Uterus (tissue), 4 donors: Measurements from ENCODE around the gene MCM5. TPM values are rescaled to one million over a fixed set of nuclear protein-coding genes. Genes with fewer than 3 reads are reported as not detected.
A peak's percentile ranks its signal among the peaks of the same experiment; 100 is the strongest.

Experiments used
- DNase-seq, 2 donors: peaks; one replicate each; pipeline ENCODE4 v3.0.0-alpha.2; 2019 to 2020
- H3K27ac ChIP-seq, 2 donors: fragments of 200-600 bp; sonication (generic); 1 replicate in 1 of 2; 2 replicates in 1 of 2; pipeline ENCODE4 v1.5.1; 2016 to 2018
- H3K27me3 ChIP-seq, 2 donors: fragments of 200-600 bp; sonication (generic); one replicate each; pipeline ENCODE4 v1.5.1; 2018 to 2019; ENCODE audit warnings: control low read depth in 1 of 2
- H3K36me3 ChIP-seq, 2 donors: fragments of 200-600 bp; sonication (generic); one replicate each; pipeline ENCODE4 v1.5.1; 2019; ENCODE audit warnings: control low read depth in 1 of 2
- H3K4me1 ChIP-seq, 2 donors: fragments of 200-600 bp; sonication (generic); one replicate each; pipeline ENCODE4 v1.5.1; 2018 to 2019; ENCODE audit warnings: control low read depth in 1 of 2
- H3K4me3 ChIP-seq, 2 donors: fragments of 200-600 bp; sonication (generic); 1 replicate in 1 of 2; 2 replicates in 1 of 2; pipeline ENCODE4 v1.5.1; 2018 to 2019; ENCODE audit warnings: mild to moderate bottlenecking in 1 of 2
- H3K9me3 ChIP-seq, 2 donors: fragments of 200-600 bp; sonication (generic); one replicate each; pipeline ENCODE4 v1.5.1; 2019; ENCODE audit warnings: control low read depth in 1 of 2
- POLR2A ChIP-seq, 2 donors: fragments of 450-650 bp; IDR thresholded peaks; one replicate each; pipeline ENCODE4 v1.6.1; 2016; ENCODE audit warnings: antibody characterized with exemption in 2 of 2, mild to moderate bottlenecking in 1 of 2, moderate library complexity in 1 of 2
- intact Hi-C: fragments of 100-400 bp; cut with DNase I; formaldehyde crosslinking; loops from one replicate; pipeline ENCODE4 v1.15.1; 2023; ENCODE audit warnings: low total_unique reads
- total RNA-seq, 4 donors: library from RNA; depleted of rRNA in 3 of 4; stranded (reverse); fragments of >200 nt in 3 of 4; gene quantifications; one replicate each; pipeline versions ENCODE4 v1.1.0 to v1.2.4, GENCODE V29; 2014 to 2023
- TF ChIP-seq, protein P1 (sequence below), 4 experiments: fragments of 200-600 bp in 2 of 4; fragments of 450-650 bp in 2 of 4; sonication (generic) in 2 of 4; IDR thresholded peaks; one replicate each; pipeline ENCODE4 v1.5.1; 2016 to 2019; ENCODE audit warnings: antibody characterized with exemption in 4 of 4, mild to moderate bottlenecking in 2 of 4, moderate library complexity in 1 of 4
- donor health status: DM: yes; HTN: yes; CAD: no.

The MCM5 gene
- total RNA-seq, 4 donors from 2014 or later = 15.9 to 60.6 (median 40.3) TPM

DNA sequence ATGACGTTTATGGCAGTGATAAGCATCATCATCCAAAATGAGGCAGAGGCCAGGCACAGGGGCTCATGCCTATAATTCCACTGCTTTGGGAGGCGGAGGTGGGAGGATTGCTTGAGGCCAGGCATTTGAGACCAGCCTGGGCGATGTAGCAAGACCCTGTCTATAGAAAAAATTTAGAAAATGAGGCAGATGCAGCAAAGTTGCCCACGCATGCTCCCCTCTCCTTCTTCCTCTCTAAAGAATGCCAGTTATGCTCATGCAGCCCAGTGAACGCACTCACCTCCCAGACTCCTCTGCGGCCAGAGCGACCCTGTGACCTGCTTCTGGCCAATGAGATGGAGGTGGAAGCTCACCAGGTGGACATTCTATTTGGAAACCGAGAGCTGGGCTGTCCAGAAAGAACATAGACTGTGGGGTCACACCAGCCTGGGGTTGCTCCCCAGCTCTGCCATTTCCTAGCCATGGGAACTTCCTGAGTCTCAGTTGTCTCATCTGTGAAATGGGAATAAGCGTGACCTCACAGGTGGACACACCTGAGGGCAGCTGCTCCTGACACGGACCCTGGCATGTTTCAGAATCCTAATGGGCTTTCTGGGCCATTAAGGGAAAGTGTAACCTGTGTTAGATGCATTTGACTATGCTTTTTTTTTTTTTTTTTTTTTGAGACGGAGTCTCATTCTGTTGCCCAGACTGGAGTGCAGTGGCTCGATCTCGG is 44.9 kb downstream of the MCM5 start:
- H3K4me1 ChIP-seq = peaks cover 0 to 5% of the 10 kb centered on the region in 2 donors
- peak overlapping the region; percentile 78 to 90 for H3K27ac ChIP-seq
- H3K9me3 ChIP-seq = no peaks in the 10 kb centered on the region
- intact Hi-C loops = no loop called here
- TF ChIP-seq, protein P1, sequence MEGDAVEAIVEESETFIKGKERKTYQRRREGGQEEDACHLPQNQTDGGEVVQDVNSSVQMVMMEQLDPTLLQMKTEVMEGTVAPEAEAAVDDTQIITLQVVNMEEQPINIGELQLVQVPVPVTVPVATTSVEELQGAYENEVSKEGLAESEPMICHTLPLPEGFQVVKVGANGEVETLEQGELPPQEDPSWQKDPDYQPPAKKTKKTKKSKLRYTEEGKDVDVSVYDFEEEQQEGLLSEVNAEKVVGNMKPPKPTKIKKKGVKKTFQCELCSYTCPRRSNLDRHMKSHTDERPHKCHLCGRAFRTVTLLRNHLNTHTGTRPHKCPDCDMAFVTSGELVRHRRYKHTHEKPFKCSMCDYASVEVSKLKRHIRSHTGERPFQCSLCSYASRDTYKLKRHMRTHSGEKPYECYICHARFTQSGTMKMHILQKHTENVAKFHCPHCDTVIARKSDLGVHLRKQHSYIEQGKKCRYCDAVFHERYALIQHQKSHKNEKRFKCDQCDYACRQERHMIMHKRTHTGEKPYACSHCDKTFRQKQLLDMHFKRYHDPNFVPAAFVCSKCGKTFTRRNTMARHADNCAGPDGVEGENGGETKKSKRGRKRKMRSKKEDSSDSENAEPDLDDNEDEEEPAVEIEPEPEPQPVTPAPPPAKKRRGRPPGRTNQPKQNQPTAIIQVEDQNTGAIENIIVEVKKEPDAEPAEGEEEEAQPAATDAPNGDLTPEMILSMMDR (IDR thresholded peaks at IDR 0.05) = no peak
- no peak for TF ChIP-seq POLR2A (IDR thresholded peaks at IDR 0.05)
- H3K27me3 ChIP-seq = no peaks in the 10 kb centered on the region
- no peak overlapping the region for H3K4me3 ChIP-seq
- no peaks in the 10 kb centered on the region for H3K36me3 ChIP-seq
- no peak for DNase-seq

DNA sequence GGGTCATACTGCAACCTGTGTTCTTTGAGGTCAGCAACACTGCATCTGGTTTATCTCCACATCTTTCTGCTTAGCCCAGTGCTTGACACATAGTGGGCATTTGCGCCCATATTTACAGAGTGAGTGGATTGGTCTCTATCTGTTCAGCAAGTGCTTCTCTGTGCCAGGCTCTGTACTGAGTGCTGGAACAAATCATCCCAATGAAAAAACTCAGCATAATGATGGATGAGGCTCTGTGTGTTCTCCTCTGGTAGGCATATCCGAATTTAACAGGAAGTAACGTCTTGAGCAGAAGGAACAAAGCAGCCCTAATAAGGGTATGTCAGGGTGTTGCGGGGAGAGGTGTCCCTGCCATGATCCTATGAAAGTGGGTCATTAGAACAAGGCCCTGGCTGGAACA is 46.0 kb downstream of the MCM5 start:
- TF ChIP-seq POLR2A (IDR thresholded peaks at IDR 0.05) = no peak
- TF ChIP-seq, protein P1 (IDR thresholded peaks at IDR 0.05) = no peak

DNA sequence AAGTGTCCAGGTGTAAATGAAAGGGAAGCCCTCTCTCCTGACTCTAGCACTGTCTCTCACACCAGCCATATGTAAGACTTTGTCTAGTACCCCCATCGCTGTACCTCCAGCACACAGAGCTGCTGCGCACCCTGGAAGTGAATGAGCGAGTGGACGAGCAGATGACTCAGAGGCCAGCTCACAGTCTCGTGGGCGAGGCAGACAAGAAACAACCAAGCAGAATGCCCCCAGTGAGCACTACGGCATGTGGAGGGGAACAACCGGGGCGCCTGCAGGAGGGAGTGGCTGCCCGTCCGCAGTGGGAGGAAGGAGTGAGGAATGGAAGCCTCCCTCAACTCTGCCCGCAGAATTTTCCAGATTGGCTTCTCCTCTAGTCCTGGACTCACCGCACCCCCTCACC is 46.4 kb downstream of the MCM5 start:
- Histone ChIP-seq H3K4me1 (peaks cover 0 to 5% of the 10 kb centered on the region in 2 donors), H3K4me3 (no peak overlapping the region), H3K36me3 (no peaks in the 10 kb centered on the region), H3K9me3 (no peaks in the 10 kb centered on the region), H3K27ac (peak overlapping the region; percentile 78 to 90), H3K27me3 (no peaks in the 10 kb centered on the region)
- intact Hi-C loops = no loop called here
- TF ChIP-seq POLR2A (IDR thresholded peaks at IDR 0.05) = peak in 1 of 2 donors; percentile 22
- TF ChIP-seq, protein P1 (IDR thresholded peaks at IDR 0.05) = no peak
- DNase-seq = peak; percentile 78 to 89

More for the DNA sequence above, 46.0 kb downstream of the MCM5 start:
- Histone ChIP-seq H3K36me3 (no peaks in the 10 kb centered on the region), H3K9me3 (no peaks in the 10 kb centered on the region), H3K4me1 (peaks cover 0 to 5% of the 10 kb centered on the region in 2 donors), H3K4me3 (no peak overlapping the region), H3K27ac (peak overlapping the region; percentile 78 to 90), H3K27me3 (no peaks in the 10 kb centered on the region)
- no peak for DNase-seq
- intact Hi-C loops = no loop called here

DNA sequence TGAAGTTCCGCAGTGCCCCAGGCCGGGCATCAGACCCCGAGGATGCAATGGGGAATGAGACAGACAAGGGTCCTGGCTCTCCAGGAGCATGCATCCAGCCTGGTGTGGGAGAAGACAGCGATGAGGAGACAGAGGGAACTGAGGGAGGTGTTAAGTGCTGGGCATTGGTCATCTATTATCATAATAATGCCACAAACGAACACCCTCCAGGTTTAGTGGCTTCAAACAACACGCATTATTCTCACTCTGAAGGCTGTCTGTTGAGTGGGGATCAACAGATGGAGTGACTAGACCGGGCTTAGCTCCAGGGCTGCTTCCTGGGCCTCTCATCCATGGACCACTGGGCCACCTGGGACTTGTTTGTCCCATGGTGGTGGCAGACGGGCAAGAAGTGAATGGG is 48.6 kb downstream of the MCM5 start:
- Histone ChIP-seq H3K36me3 (no peaks in the 10 kb centered on the region), H3K9me3 (no peaks in the 10 kb centered on the region), H3K4me3 (no peak overlapping the region), H3K27ac (peak overlapping the region in 1 of 2 donors; percentile 78), H3K4me1 (peaks cover 0 to 5% of the 10 kb centered on the region in 2 donors), H3K27me3 (no peaks in the 10 kb centered on the region)
- intact Hi-C loops = no loop called here
- TF ChIP-seq POLR2A (IDR thresholded peaks at IDR 0.05) = no peak
- TF ChIP-seq, protein P1 (IDR thresholded peaks at IDR 0.05) = no peak
- DNase-seq = no peak

DNA sequence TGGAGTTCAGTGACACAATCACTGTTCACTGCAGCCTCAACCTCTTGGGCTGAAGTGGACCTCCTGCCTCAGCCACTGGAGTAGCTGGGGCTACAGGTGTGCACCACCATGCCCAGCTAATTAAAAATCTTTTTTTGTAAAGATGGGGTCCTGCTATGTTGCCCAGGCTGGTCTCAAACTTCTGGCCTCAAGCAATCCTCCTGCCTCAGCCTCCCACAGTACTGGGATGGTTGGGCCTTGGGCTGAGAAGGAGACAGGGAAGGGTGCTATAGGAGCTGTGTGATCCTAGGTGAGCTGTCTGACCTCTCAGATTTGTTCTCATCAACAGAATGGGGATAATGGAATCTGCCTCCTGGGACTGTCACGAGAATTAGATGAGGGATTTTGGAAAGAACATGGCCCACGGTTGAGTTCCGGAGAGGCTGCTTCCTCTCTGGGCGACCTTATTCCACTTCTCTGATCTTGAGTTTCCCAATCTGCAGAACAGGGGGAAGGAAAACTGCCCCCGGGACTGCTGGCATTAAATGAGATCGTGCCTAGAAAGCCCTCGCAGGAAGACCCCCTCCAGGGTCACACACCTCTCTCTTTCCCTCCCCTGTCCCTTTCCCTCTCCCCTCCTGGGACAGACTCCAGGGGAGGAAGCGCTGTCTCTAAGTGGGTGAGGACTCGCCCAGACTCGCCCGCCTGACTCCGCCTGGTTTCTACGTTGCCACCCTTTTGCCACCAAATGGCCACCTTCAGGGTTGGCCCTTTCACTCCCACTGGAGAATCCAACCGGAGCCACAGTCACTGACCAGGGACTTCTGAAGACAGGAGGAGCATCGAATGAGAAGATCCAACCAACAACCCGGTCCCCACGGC is 50.1 kb downstream of the MCM5 start:
- Histone ChIP-seq H3K27ac (no peak overlapping the region), H3K9me3 (no peaks in the 10 kb centered on the region), H3K36me3 (no peaks in the 10 kb centered on the region), H3K27me3 (no peaks in the 10 kb centered on the region), H3K4me3 (no peak overlapping the region), H3K4me1 (peaks cover 0 to 5% of the 10 kb centered on the region in 2 donors)
- TF ChIP-seq, protein P1 (IDR thresholded peaks at IDR 0.05) = no peak
- no peak for TF ChIP-seq POLR2A (IDR thresholded peaks at IDR 0.05)
- intact Hi-C loops = no loop called here
- no peak for DNase-seq
